Mucosa of rectum (tissue), 2 donors: ENCODE results near the gene PGAM2.
A peak's percentile ranks its signal among the peaks of the same experiment; 100 is the strongest.
"Not testable (repeated sequence)": the region's sequence is repeated elsewhere in the genome, so short reads cannot be mapped to it uniquely, and the experiment has no call there.

Source experiments
- H3K27ac ChIP-seq, 2 donors: one replicate each; pipeline ENCODE4 v1.7.0; 2013; ENCODE audit warnings: inconsistent platforms in 2 of 2, low read depth in 2 of 2, low read length in 2 of 2
- H3K27me3 ChIP-seq, 2 donors: one replicate each; pipeline ENCODE4 v1.7.0; 2013; ENCODE audit warnings: low read length in 2 of 2; ENCODE audit not compliant: control insufficient read depth in 2 of 2, insufficient read depth in 2 of 2
- H3K36me3 ChIP-seq, 2 donors: one replicate each; pipeline ENCODE4 v1.7.0; 2013; ENCODE audit warnings: low read length in 2 of 2; ENCODE audit not compliant: control insufficient read depth in 2 of 2, insufficient read depth in 2 of 2
- H3K4me1 ChIP-seq, 2 donors: one replicate each; pipeline ENCODE4 v1.7.0; 2013; ENCODE audit warnings: low read length in 2 of 2, mild to moderate bottlenecking in 1 of 2; ENCODE audit not compliant: control insufficient read depth in 2 of 2, insufficient read depth in 2 of 2
- H3K4me3 ChIP-seq, 2 donors: one replicate each; pipeline ENCODE4 v1.7.0; 2013; ENCODE audit warnings: low read length in 2 of 2
- H3K9ac ChIP-seq, 2 donors: one replicate each; pipeline ENCODE4 v1.7.0; 2013; ENCODE audit warnings: low read length in 2 of 2, low read depth in 1 of 2, mild to moderate bottlenecking in 1 of 2
- H3K9me3 ChIP-seq, 2 donors: one replicate each; pipeline ENCODE4 v1.7.0; 2013; ENCODE audit warnings: low read length in 2 of 2; ENCODE audit not compliant: control insufficient read depth in 2 of 2
- donor health status: healthy.
- donor health status: Normal muscosa, but diverticular disease.

PGAM2 gene

GRCh38 chr7:44022796-44023467 is 42.4 kb downstream of the PGAM2 start:
- not testable (repeated sequence) for H3K4me3 ChIP-seq, H3K4me1 ChIP-seq, H3K9ac ChIP-seq, H3K36me3 ChIP-seq, H3K9me3 ChIP-seq, H3K27ac ChIP-seq, H3K27me3 ChIP-seq

- H3K9ac ChIP-seq, H3K36me3 ChIP-seq, H3K4me1 ChIP-seq, H3K4me3 ChIP-seq, H3K27me3 ChIP-seq, H3K9me3 ChIP-seq, H3K27ac ChIP-seq: not testable (repeated sequence)
Observed at GRCh38 chr7:44022069-44022468, 43.3 kb downstream of the PGAM2 start.

- H3K4me3 ChIP-seq, H3K27me3 ChIP-seq, H3K27ac ChIP-seq, H3K4me1 ChIP-seq, H3K36me3 ChIP-seq, H3K9me3 ChIP-seq, H3K9ac ChIP-seq: not testable (repeated sequence)
Observed at GRCh38 chr7:44019825-44020224, 45.5 kb downstream of the PGAM2 start.

- peak overlapping the region; percentile 78 to 84 for H3K4me3 ChIP-seq
- H3K27ac ChIP-seq: peak overlapping the region; percentile 29 to 65
- not testable (repeated sequence) for H3K4me1 ChIP-seq
Observed at GRCh38 chr7:44018857-44019807, 46.2 kb downstream of the PGAM2 start.

GRCh38 chr7:44015090-44015489 is 50.3 kb downstream of the PGAM2 start:
- not testable (repeated sequence) for H3K4me1 ChIP-seq, H3K9me3 ChIP-seq, H3K36me3 ChIP-seq, H3K9ac ChIP-seq, H3K27me3 ChIP-seq, H3K27ac ChIP-seq, H3K4me3 ChIP-seq

More at GRCh38 chr7:44018857-44019807, 46.2 kb downstream of the PGAM2 start:
- peak overlapping the region; percentile 74 to 79 for H3K9ac ChIP-seq
- not testable (repeated sequence) for H3K27me3 ChIP-seq, H3K9me3 ChIP-seq, H3K36me3 ChIP-seq
